HG03280 (cell line): ENCODE results near the gene SPATA2L.

ENCODE experiments used
- ATAC-seq: cut with Tn5 transposase; IDR thresholded peaks from one replicate; pipeline ENCODE4 v1.9.1; 2021; ENCODE audit warnings: mild to moderate bottlenecking, moderate library complexity; ENCODE audit not compliant: unreplicated experiment

The SPATA2L gene

GRCh38 chr16:89701425-89702406 is at the start of gene SPATA2L:
SPATA2L (minus strand) TSS chr16:89701705; CDS start chr16:89701232, 473 bp downstream.
- ATAC-seq, result peak; percentile 67

- no peak for ATAC-seq
Observed at GRCh38 chr16:89749637-89750036, 48.1 kb upstream of the SPATA2L start.

- ATAC-seq, result no peak
Observed at GRCh38 chr16:89748921-89749320, 47.4 kb upstream of the SPATA2L start.

GRCh38 chr16:89748076-89748475 is 46.6 kb upstream of the SPATA2L start:
- no peak for ATAC-seq

- ATAC-seq, result no peak
Observed at GRCh38 chr16:89746043-89746442, 44.5 kb upstream of the SPATA2L start.

- no peak for ATAC-seq
Observed at GRCh38 chr16:89744813-89745212, 43.3 kb upstream of the SPATA2L start.

- ATAC-seq, result no peak
Observed at GRCh38 chr16:89742948-89743347, 41.4 kb upstream of the SPATA2L start.

GRCh38 chr16:89741342-89742014 is 40.0 kb upstream of the SPATA2L start:
- no peak for ATAC-seq

- no peak for ATAC-seq
Observed at GRCh38 chr16:89739383-89739782, 37.9 kb upstream of the SPATA2L start.

GRCh38 chr16:89738538-89739317 is 37.2 kb upstream of the SPATA2L start:
- ATAC-seq, result no peak

- ATAC-seq, result no peak
Observed at GRCh38 chr16:89738072-89738377, 36.5 kb upstream of the SPATA2L start.

- ATAC-seq, result no peak
Observed at GRCh38 chr16:89737341-89738071, 36.0 kb upstream of the SPATA2L start.

- no peak for ATAC-seq
Observed at GRCh38 chr16:89736554-89736953, 35.0 kb upstream of the SPATA2L start.

GRCh38 chr16:89733792-89734191 is 32.3 kb upstream of the SPATA2L start:
- no peak for ATAC-seq

- ATAC-seq, result no peak
Observed at GRCh38 chr16:89733322-89733721, 31.8 kb upstream of the SPATA2L start.

GRCh38 chr16:89732918-89733242 is 31.4 kb upstream of the SPATA2L start:
- ATAC-seq, result no peak

- no peak for ATAC-seq
Observed at GRCh38 chr16:89732142-89732917, 30.8 kb upstream of the SPATA2L start.

GRCh38 chr16:89730610-89731234 is 29.2 kb upstream of the SPATA2L start:
- ATAC-seq, result no peak

- no peak for ATAC-seq
Observed at GRCh38 chr16:89729863-89730593, 28.5 kb upstream of the SPATA2L start.
